Tibial nerve (tissue), 4 donors: Measurements from ENCODE around the gene PTPRD. TPM values are rescaled to one million over a fixed set of nuclear protein-coding genes. Genes with fewer than 3 reads are reported as not detected.

Source experiments
- DNase-seq, 2 donors: peaks; one replicate each; pipeline ENCODE4 v3.0.0-alpha.2; 2019; ENCODE audit warnings: low spot score in 2 of 2
- H3K27ac ChIP-seq, 4 donors: fragments of 200-600 bp; sonication (generic) in 3 of 4; one replicate each; pipeline ENCODE4 v1.5.1; 2017 to 2019; ENCODE audit warnings: mild to moderate bottlenecking in 1 of 4
- H3K27me3 ChIP-seq, 2 donors: fragments of 200-600 bp; sonication (generic) in 1 of 2; one replicate each; pipeline versions ENCODE4 v1.5.1 to v1.6.0; 2017 to 2019
- H3K36me3 ChIP-seq, 3 donors: fragments of 200-600 bp; sonication (generic); one replicate each; pipeline ENCODE4 v1.5.1; 2018 to 2019
- H3K4me1 ChIP-seq, 4 donors: fragments of 200-600 bp; sonication (generic) in 3 of 4; one replicate each; pipeline ENCODE4 v1.5.1; 2017 to 2019
- H3K4me3 ChIP-seq, 4 donors: fragments of 200-600 bp; sonication (generic) in 3 of 4; one replicate each; pipeline ENCODE4 v1.5.1; 2017 to 2019; ENCODE audit warnings: mild to moderate bottlenecking in 1 of 4, moderate library complexity in 1 of 4
- H3K9me3 ChIP-seq, 4 donors: fragments of 200-600 bp; sonication (generic) in 3 of 4; one replicate each; pipeline ENCODE4 v1.5.1; 2017 to 2019
- EP300 ChIP-seq, 2 donors: sonication (generic); formaldehyde crosslinking; IDR thresholded peaks; one replicate each; pipeline ENCODE4 v1.6.1; 2017; ENCODE audit warnings: antibody characterized with exemption in 2 of 2, mild to moderate bottlenecking in 1 of 2
- POLR2A ChIP-seq, 2 donors: fragments of 450-650 bp; IDR thresholded peaks; one replicate each; pipeline ENCODE4 v1.6.1; 2017; ENCODE audit warnings: antibody characterized with exemption in 2 of 2, mild to moderate bottlenecking in 2 of 2, moderate library complexity in 2 of 2
- WGBS, 2 donors: methylation state at CpG; one replicate each; pipeline ENCODE4 v1.1.5; 2018; 5-methylcytosine and 5-hydroxymethylcytosine counted together
- total RNA-seq, 4 donors: library from RNA; depleted of rRNA; stranded (reverse); fragments of >200 nt; gene quantifications; one replicate each; pipeline ENCODE4 v1.1.0, GENCODE V29; 2016
- TF ChIP-seq, protein P1 (sequence below), 5 experiments: fragments of 200-600 bp in 3 of 5; fragments of 450-650 bp in 2 of 5; sonication (generic) in 3 of 5; IDR thresholded peaks; one replicate each; pipeline ENCODE4 v1.5.1; 2016 to 2019; ENCODE audit warnings: antibody characterized with exemption in 5 of 5, mild to moderate bottlenecking in 3 of 5, moderate library complexity in 2 of 5

PTPRD gene
- total RNA-seq, 4 donors from 2014 or later = 1.7 to 13.2 (median 5.1) TPM

DNA sequence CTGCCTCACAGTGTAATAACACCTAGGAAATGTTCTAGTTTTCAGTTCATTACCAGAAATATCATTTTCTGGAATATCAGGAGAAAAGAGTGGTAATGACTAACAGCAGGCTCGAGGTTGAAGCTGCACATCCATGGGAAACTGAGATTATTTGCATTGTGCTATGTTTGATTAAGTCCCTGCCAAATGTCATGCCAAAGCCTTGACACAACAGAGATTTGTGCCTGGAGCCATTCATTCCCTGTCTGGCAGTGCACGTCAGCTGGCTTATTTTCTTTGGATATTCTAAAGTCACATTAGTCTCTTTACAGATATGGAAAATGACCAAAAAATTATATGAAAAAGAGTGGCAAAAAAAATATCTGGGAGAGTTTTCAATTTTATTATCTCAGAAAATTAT is 848.0 kb downstream of the PTPRD start:
- Histone ChIP-seq H3K27me3 (no peaks in the 10 kb centered on the region), H3K9me3 (peaks cover 0 to 3% (median 0%) of the 10 kb centered on the region in 4 donors), H3K4me3 (no peak overlapping the region), H3K4me1 (no peaks in the 10 kb centered on the region), H3K36me3 (no peaks in the 10 kb centered on the region), H3K27ac (no peak overlapping the region)
- WGBS, 2 donors = 22 to 34% methylated on average over 2 of the region's 2 CpGs
- TF ChIP-seq, protein P1, sequence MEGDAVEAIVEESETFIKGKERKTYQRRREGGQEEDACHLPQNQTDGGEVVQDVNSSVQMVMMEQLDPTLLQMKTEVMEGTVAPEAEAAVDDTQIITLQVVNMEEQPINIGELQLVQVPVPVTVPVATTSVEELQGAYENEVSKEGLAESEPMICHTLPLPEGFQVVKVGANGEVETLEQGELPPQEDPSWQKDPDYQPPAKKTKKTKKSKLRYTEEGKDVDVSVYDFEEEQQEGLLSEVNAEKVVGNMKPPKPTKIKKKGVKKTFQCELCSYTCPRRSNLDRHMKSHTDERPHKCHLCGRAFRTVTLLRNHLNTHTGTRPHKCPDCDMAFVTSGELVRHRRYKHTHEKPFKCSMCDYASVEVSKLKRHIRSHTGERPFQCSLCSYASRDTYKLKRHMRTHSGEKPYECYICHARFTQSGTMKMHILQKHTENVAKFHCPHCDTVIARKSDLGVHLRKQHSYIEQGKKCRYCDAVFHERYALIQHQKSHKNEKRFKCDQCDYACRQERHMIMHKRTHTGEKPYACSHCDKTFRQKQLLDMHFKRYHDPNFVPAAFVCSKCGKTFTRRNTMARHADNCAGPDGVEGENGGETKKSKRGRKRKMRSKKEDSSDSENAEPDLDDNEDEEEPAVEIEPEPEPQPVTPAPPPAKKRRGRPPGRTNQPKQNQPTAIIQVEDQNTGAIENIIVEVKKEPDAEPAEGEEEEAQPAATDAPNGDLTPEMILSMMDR (IDR thresholded peaks at IDR 0.05) = no peak
- no peak for TF ChIP-seq POLR2A (IDR thresholded peaks at IDR 0.05)
- no peak for DNase-seq

DNA sequence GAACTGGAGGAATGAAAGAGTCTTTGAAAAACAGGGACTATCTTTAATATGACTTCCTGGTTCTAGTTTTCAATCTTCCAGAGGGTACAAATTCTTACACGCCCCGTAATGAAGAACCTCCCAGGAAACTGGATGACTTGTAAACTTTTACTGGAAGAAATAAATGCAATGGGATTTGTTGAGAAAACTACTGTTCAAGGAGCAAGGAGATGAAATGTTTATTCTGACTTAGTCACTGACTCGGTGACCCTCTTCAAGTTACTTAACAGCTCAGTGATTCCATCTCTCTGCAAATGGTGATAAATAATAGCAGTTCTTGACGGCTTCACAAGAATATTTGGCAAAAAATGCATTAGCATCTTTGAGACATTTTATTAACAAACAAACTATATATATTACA is 858.6 kb downstream of the PTPRD start:
- Histone ChIP-seq H3K27ac (peak overlapping the region in 1 of 4 donors; percentile 30), H3K36me3 (no peaks in the 10 kb centered on the region), H3K4me3 (no peak overlapping the region), H3K4me1 (peaks cover 0 to 27% (median 2%) of the 10 kb centered on the region in 4 donors), H3K27me3 (no peaks in the 10 kb centered on the region), H3K9me3 (no peaks in the 10 kb centered on the region)
- TF ChIP-seq, protein P1 (IDR thresholded peaks at IDR 0.05) = no peak
- no peak for TF ChIP-seq EP300 (IDR thresholded peaks at IDR 0.05)
- no peak for TF ChIP-seq POLR2A (IDR thresholded peaks at IDR 0.05)
- no peak for DNase-seq
- WGBS, 2 donors = 45 to 57% methylated on average over 4 of the region's 4 CpGs

DNA sequence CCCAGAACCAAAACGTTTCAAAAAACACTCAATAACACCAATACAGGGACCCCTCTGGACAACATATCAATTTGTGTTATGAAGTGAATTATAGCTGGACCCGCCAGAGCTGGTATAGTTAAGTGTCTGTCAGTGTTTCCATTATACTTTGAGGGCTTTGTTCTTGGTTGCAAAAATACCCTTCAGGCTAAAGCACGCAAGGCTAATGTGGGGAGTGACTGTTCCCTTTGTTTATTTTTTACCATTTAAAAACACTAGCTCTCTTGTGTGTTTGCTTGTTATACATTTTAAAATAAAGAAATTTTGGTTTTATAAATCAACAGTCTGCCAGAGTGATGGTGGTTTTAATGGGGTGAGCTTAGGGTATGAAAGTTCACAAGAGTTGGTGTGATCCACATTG is 859.5 kb downstream of the PTPRD start:
- Histone ChIP-seq H3K36me3 (no peaks in the 10 kb centered on the region), H3K4me3 (no peak overlapping the region), H3K4me1 (peaks cover 0 to 27% (median 2%) of the 10 kb centered on the region in 4 donors), H3K27ac (peak overlapping the region in 1 of 4 donors; percentile 2), H3K27me3 (no peaks in the 10 kb centered on the region), H3K9me3 (no peaks in the 10 kb centered on the region)
- TF ChIP-seq EP300 (IDR thresholded peaks at IDR 0.05) (no peak), POLR2A (IDR thresholded peaks at IDR 0.05) (no peak)
- TF ChIP-seq, protein P1 (IDR thresholded peaks at IDR 0.05) = no peak
- DNase-seq = no peak
- 21 to 22% methylated on average over 3 of the region's 3 CpGs for WGBS, 2 donors

DNA sequence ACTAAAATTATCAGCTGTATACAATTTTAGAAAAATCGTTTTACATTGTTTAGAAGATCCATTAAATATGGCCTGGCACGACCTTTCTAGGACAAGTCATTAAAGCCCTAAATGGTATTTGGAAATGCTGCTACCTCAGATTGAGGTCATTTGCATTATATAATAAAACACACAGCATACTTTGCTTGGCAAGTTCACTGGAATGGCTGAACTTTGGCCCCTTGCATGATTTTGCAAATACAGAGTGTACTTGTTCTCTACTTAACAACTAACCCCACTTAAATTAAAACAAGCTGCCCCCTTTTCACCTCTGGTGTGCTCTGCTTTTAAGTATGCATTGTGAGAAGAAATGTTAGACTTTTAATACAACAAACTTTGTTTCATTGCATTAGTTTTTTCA is 860.1 kb downstream of the PTPRD start:
- Histone ChIP-seq H3K27ac (peak overlapping the region in 1 of 4 donors; percentile 23), H3K36me3 (no peaks in the 10 kb centered on the region), H3K27me3 (no peaks in the 10 kb centered on the region), H3K9me3 (no peaks in the 10 kb centered on the region), H3K4me3 (no peak overlapping the region), H3K4me1 (peaks cover 0 to 27% (median 2%) of the 10 kb centered on the region in 4 donors)
- TF ChIP-seq POLR2A (IDR thresholded peaks at IDR 0.05) (no peak), EP300 (IDR thresholded peaks at IDR 0.05) (peak in 1 of 2 donors; percentile 47)
- TF ChIP-seq, protein P1 (IDR thresholded peaks at IDR 0.05) = no peak
- WGBS, 2 donors = 15 to 18% methylated on average over 2 of the region's 2 CpGs
- DNase-seq = peak; percentile 15 to 54

DNA sequence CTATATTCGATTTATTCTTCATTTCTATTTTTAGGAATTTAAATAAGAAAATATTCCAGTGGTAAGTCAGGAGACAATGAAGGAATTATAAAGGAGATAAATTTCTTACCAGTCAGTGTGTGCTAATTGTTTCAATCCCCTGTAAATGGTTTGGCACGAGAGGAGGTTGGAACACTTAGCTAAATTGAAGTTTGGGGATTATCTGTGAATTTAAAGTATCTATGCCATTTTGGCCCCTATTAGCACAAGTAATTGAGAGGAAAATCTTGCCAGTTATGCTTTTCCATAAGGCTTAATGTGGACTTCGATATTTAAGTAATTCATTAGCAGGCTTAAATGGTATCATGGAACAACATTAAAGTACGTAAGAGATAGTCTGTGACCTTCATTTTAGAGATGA is 860.8 kb downstream of the PTPRD start:
- H3K36me3 ChIP-seq = no peaks in the 10 kb centered on the region
- TF ChIP-seq POLR2A (IDR thresholded peaks at IDR 0.05) (no peak), EP300 (IDR thresholded peaks at IDR 0.05) (no peak)
- TF ChIP-seq, protein P1 (IDR thresholded peaks at IDR 0.05) = no peak
- no peaks in the 10 kb centered on the region for H3K9me3 ChIP-seq
- no peak for DNase-seq
- no peak overlapping the region for H3K4me3 ChIP-seq
- no peaks in the 10 kb centered on the region for H3K27me3 ChIP-seq
- 69 to 72% methylated on average over 4 of the region's 4 CpGs for WGBS, 2 donors
- no peak overlapping the region for H3K27ac ChIP-seq
- peaks cover 0 to 27% (median 2%) of the 10 kb centered on the region in 4 donors for H3K4me1 ChIP-seq
